Left forelimb (tissue), 1 donor: Measurements from ENCODE around the gene ACSM3.
"Not testable (repeated sequence)": the region's sequence is repeated elsewhere in the genome, so short reads cannot be mapped to it uniquely, and the experiment has no call there.

ENCODE experiments used
- DNase-seq: peaks from one replicate; pipeline ENCODE4 v3.0.0-alpha.2; 2018; ENCODE audit warnings: low spot score

The ACSM3 gene

GRCh38 chr16:20755799-20756198 lies 8.0 kb upstream of the ACSM3 start:
- DNase-seq: not testable (repeated sequence)

GRCh38 chr16:20760346-20760745 lies 3.5 kb upstream of the ACSM3 start:
- no peak for DNase-seq

- no peak for DNase-seq
These were observed 2.6 kb upstream of the ACSM3 start for GRCh38 chr16:20761175-20761574.

GRCh38 chr16:20762404-20763123 lies 1.2 kb upstream of the ACSM3 start:
- DNase-seq: no peak

- DNase-seq: not testable (repeated sequence)
These were observed 634 bp downstream of the ACSM3 start for GRCh38 chr16:20764448-20764847.

- no peak for DNase-seq
These were observed 1.9 kb downstream of the ACSM3 start for GRCh38 chr16:20765732-20766131.

GRCh38 chr16:20766294-20766693 lies 2.5 kb downstream of the ACSM3 start:
- DNase-seq: no peak

- DNase-seq: no peak
These were observed 3.8 kb downstream of the ACSM3 start for GRCh38 chr16:20767577-20767976.

- DNase-seq: no peak
These were observed 4.3 kb downstream of the ACSM3 start for GRCh38 chr16:20768121-20768520.

GRCh38 chr16:20768818-20769217 lies 5.0 kb downstream of the ACSM3 start:
- DNase-seq: no peak

GRCh38 chr16:20773679-20774078 lies 9.9 kb downstream of the ACSM3 start:
- DNase-seq: no peak

GRCh38 chr16:20774703-20775362 lies 11.0 kb downstream of the ACSM3 start:
- DNase-seq: no peak

GRCh38 chr16:20781697-20782096 lies 17.9 kb downstream of the ACSM3 start:
- no peak for DNase-seq

GRCh38 chr16:20782470-20782869 lies 18.7 kb downstream of the ACSM3 start:
- DNase-seq: no peak

GRCh38 chr16:20784204-20784603 lies 20.4 kb downstream of the ACSM3 start:
- DNase-seq: no peak

GRCh38 chr16:20789130-20789529 lies 25.3 kb downstream of the ACSM3 start:
- DNase-seq: no peak

- DNase-seq: no peak
These were observed 28.3 kb downstream of the ACSM3 start for GRCh38 chr16:20791923-20792612.

- DNase-seq: no peak
These were observed 34.5 kb downstream of the ACSM3 start for GRCh38 chr16:20798364-20798763.

- no peak for DNase-seq
These were observed 35.8 kb downstream of the ACSM3 start for GRCh38 chr16:20799599-20799998.

- DNase-seq: no peak
These were observed 37.5 kb downstream of the ACSM3 start for GRCh38 chr16:20801278-20801677.

- DNase-seq: no peak
These were observed 39.4 kb downstream of the ACSM3 start for GRCh38 chr16:20803192-20803560.

GRCh38 chr16:20803561-20804214 lies 39.9 kb downstream of the ACSM3 start:
- DNase-seq: no peak
